Measurements from ENCODE around the gene POLG2.
"Not testable (repeated sequence)": the region's sequence is repeated elsewhere in the genome, so short reads cannot be mapped to it uniquely, and the experiment has no call there.

Gene POLG2

DNA sequence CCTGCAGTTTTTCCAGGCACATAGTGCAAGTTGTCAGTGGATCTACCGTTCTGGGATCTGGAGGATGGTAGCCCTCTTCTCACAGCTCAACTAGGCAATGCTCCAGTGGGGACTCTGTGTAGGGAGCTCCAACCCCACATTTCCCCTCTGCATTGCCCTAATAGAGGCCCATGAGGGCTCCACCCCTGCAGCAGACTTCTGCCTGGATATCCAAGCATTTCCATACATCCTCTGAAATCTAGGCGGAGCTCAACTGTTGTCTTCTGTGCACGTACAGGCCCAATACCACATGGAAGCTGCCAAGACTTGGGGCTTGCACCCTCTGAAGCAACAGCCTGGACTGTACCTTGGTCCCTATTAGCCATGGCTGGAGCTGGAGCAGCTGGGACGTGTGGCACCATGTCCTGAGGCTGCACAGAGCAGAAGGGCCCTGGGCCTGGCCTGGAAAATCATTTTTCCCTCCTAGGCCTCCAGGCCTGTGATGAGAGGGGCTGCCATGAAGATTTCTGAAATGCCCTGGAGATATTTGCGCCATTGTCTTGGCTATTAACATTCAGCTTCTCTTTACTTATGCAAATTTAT, 58.8 kb downstream of the POLG2 start:
- DNase-seq: no peak

DNA sequence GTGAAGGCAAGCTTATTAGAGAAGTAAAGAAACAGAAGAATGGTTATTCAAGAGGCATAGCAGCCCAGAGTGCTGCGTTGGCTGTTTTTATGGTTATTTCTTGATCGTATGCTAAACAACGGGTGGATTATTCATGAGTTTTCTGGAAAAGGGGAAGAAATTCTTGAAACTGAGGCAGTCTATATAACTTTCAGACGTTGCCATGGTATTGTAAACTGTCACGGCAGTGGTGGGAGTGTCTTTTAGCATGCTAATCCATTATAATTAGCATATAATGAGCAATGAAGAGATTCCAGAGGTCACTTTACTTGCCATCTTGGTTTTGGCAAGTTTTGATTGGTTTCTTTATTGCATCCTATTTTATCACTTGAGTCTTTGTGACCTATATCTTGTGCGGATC, 65.3 kb downstream of the POLG2 start:
- DNase-seq: no peak

DNA sequence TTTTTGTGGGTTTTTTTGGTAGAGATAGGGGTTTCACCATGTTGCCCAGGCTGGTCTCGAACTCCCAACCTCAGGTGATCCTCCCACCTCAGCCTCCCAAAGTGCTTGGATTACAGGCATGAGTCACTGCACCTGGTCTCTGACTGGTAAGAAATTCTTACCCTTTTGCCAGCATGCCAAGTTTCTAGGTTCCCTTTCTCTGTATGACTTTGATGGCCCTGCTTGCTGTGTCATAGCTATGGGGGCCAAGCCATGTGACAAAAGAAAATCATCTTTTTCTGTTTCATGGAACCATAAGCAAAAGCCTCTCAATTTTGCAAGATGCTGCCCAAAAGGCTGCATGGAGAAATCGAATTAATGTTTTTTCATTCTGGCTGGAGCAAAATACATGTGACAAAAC, 66.8 kb downstream of the POLG2 start:
- not testable (repeated sequence) for DNase-seq

DNA sequence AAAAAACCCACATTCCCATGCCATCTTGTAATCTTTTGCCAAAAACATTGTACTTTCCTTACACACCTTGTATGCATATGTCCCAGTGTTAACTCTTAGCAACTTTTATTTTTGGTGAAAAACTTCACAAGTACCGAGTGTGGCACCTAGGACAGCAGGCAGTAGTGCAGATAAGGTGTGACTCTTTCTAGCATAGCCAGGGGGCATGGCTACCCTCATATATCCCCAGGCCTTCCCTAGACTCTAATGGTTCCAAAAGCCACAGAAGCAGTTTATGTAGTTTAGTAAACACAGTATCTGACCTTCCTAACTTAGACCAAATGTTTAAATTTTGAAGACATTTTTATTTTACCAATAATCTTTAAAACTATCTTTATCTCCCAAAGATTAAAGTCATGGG, 68.4 kb downstream of the POLG2 start:
- no peak for DNase-seq

All from activated gamma-delta T cell (primary cell).